Vagina (tissue), 2 donors: ENCODE data around the gene TMEM179. TPM values are rescaled to one million over a fixed set of nuclear protein-coding genes. Genes with fewer than 3 reads are reported as not detected.

Source experiments
- DNase-seq, 2 donors: peaks; one replicate each; pipeline ENCODE4 v3.0.0-alpha.2; 2017; ENCODE audit errors: extremely low spot score in 2 of 2
- H3K27ac ChIP-seq: fragments of 200-600 bp; sonication (generic); one replicate; pipeline ENCODE4 v1.5.1; 2019
- H3K27me3 ChIP-seq: fragments of 200-600 bp; sonication (generic); one replicate; pipeline ENCODE4 v1.5.1; 2019
- H3K36me3 ChIP-seq, 2 donors: fragments of 200-600 bp; sonication (generic); one replicate each; pipeline ENCODE4 v1.5.1; 2017 to 2019
- H3K4me1 ChIP-seq: fragments of 200-600 bp; sonication (generic); one replicate; pipeline ENCODE4 v1.5.1; 2019
- H3K4me3 ChIP-seq, 2 donors: fragments of 200-600 bp; sonication (generic); 1 replicate in 1 of 2; 2 replicates in 1 of 2; pipeline ENCODE4 v1.5.1; 2016 to 2019
- H3K9me3 ChIP-seq: fragments of 200-600 bp; sonication (generic); one replicate; pipeline ENCODE4 v1.5.1; 2019
- POLR2A ChIP-seq, 2 donors: fragments of 450-650 bp; IDR thresholded peaks; one replicate each; pipeline ENCODE4 v1.6.1; 2017; ENCODE audit warnings: antibody characterized with exemption in 2 of 2, mild to moderate bottlenecking in 2 of 2, moderate library complexity in 2 of 2
- POLR2AphosphoS5 ChIP-seq, 2 donors: sonication (generic); formaldehyde crosslinking; IDR thresholded peaks; one replicate each; pipeline ENCODE4 v1.9.0; 2017; ENCODE audit warnings: antibody characterized with exemption in 2 of 2, mild to moderate bottlenecking in 2 of 2, low read depth in 1 of 2; ENCODE audit not compliant: insufficient read depth in 1 of 2
- intact Hi-C: fragments of 100-400 bp; cut with DNase I; formaldehyde crosslinking; loops from one replicate; pipeline ENCODE4 v1.15.1; 2023
- total RNA-seq: library from RNA; depleted of rRNA; stranded (reverse); fragments of >200 nt; gene quantifications from one replicate; pipeline ENCODE4 v1.2.3, GENCODE V29; 2016
- TF ChIP-seq, protein P1 (sequence below), 3 experiments: fragments of 450-650 bp in 2 of 3; fragments of 200-600 bp in 1 of 3; sonication (generic) in 1 of 3; IDR thresholded peaks; one replicate each; pipeline ENCODE4 v1.5.1; 2017 to 2019; ENCODE audit warnings: antibody characterized with exemption in 3 of 3, mild to moderate bottlenecking in 2 of 3, moderate library complexity in 2 of 3

The TMEM179 gene
- total RNA-seq, 1 donor from 2014 or later = 7.9 TPM

GRCh38 chr14:104558231-104559027 is 46.1 kb downstream of the TMEM179 start:
- DNase-seq = no peak

GRCh38 chr14:104557766-104558165 is 46.8 kb downstream of the TMEM179 start:
- intact Hi-C loops = no loop called here
- Histone ChIP-seq H3K27ac (no peak overlapping the region), H3K27me3 (no peaks in the 10 kb centered on the region), H3K4me1 (no peaks in the 10 kb centered on the region), H3K4me3 (no peak overlapping the region), H3K36me3 (no peaks in the 10 kb centered on the region), H3K9me3 (no peaks in the 10 kb centered on the region)
- TF ChIP-seq, protein P1, sequence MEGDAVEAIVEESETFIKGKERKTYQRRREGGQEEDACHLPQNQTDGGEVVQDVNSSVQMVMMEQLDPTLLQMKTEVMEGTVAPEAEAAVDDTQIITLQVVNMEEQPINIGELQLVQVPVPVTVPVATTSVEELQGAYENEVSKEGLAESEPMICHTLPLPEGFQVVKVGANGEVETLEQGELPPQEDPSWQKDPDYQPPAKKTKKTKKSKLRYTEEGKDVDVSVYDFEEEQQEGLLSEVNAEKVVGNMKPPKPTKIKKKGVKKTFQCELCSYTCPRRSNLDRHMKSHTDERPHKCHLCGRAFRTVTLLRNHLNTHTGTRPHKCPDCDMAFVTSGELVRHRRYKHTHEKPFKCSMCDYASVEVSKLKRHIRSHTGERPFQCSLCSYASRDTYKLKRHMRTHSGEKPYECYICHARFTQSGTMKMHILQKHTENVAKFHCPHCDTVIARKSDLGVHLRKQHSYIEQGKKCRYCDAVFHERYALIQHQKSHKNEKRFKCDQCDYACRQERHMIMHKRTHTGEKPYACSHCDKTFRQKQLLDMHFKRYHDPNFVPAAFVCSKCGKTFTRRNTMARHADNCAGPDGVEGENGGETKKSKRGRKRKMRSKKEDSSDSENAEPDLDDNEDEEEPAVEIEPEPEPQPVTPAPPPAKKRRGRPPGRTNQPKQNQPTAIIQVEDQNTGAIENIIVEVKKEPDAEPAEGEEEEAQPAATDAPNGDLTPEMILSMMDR (IDR thresholded peaks at IDR 0.05) = no peak
- TF ChIP-seq POLR2AphosphoS5 (IDR thresholded peaks at IDR 0.05; ENCODE audit: insufficient read depth in 1 of 2, low read depth in 1 of 2) (no peak), POLR2A (IDR thresholded peaks at IDR 0.05) (no peak)
- DNase-seq = no peak

More at GRCh38 chr14:104558231-104559027, 46.1 kb downstream of the TMEM179 start:
- Histone ChIP-seq H3K36me3 (no peaks in the 10 kb centered on the region), H3K4me3 (no peak overlapping the region), H3K27me3 (no peaks in the 10 kb centered on the region), H3K9me3 (no peaks in the 10 kb centered on the region), H3K27ac (no peak overlapping the region), H3K4me1 (peaks cover 2% of the 10 kb centered on the region)
- TF ChIP-seq, protein P1 (IDR thresholded peaks at IDR 0.05) = no peak
- TF ChIP-seq POLR2AphosphoS5 (IDR thresholded peaks at IDR 0.05; ENCODE audit: insufficient read depth in 1 of 2, low read depth in 1 of 2) (no peak), POLR2A (IDR thresholded peaks at IDR 0.05) (no peak)
- intact Hi-C loops = no loop called here

- H3K27ac ChIP-seq = no peak overlapping the region
- H3K4me1 ChIP-seq = no peaks in the 10 kb centered on the region
- intact Hi-C loops = no loop called here
- H3K4me3 ChIP-seq = no peak overlapping the region
- H3K27me3 ChIP-seq = no peaks in the 10 kb centered on the region
- H3K36me3 ChIP-seq = no peaks in the 10 kb centered on the region
- H3K9me3 ChIP-seq = no peaks in the 10 kb centered on the region
- TF ChIP-seq, protein P1 (IDR thresholded peaks at IDR 0.05) = no peak
- TF ChIP-seq POLR2AphosphoS5 (IDR thresholded peaks at IDR 0.05; ENCODE audit: insufficient read depth in 1 of 2, low read depth in 1 of 2) (no peak), POLR2A (IDR thresholded peaks at IDR 0.05) (no peak)
- DNase-seq = no peak
Measured at GRCh38 chr14:104557086-104557485, 47.5 kb downstream of the TMEM179 start.

DNA sequence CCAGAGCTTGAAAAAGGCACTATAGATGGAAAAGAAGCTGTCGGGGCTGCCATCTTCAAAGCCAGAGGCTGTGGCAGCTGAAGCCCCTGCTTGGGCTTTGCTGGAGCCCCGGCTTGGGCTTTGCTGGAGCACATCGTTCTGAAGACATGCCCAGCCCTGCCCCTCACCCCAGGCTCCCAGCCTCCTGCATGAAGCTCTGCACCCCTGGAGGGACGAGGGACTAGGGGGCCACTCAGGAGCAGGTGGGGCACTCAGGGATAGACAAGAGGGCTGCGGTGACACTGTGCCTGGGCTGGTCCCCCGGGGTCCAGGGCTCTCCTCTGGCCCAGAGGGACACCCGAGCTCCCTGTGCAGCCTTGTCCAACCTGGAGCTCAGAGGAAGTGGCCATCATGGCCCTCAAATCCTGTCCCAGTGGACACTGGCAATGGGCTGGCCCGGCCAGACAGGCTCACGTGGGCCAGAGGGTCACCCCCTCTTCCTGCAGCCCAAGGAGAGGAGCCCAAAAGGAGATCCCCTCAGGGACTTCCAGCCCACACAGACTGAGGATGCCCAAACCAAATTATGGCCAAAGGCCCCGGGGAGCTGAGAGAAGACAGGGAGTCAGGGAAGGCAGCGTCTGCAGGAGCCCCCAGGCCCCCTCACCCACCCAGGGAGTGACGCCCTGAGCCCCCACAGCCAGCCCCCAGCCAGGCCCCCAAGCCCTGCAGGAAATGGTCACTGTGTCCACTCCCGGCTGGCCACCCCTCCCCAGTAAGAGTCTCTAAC is 48.1 kb downstream of the TMEM179 start:
- no peak for DNase-seq
- TF ChIP-seq POLR2A (IDR thresholded peaks at IDR 0.05) (no peak), POLR2AphosphoS5 (IDR thresholded peaks at IDR 0.05; ENCODE audit: insufficient read depth in 1 of 2, low read depth in 1 of 2) (no peak)
- TF ChIP-seq, protein P1 (IDR thresholded peaks at IDR 0.05) = no peak
- H3K27me3 ChIP-seq = no peaks in the 10 kb centered on the region
- intact Hi-C loops = no loop called here
- no peaks in the 10 kb centered on the region for H3K36me3 ChIP-seq
- no peak overlapping the region for H3K4me3 ChIP-seq
- H3K4me1 ChIP-seq = no peaks in the 10 kb centered on the region
- no peak overlapping the region for H3K27ac ChIP-seq
- H3K9me3 ChIP-seq = no peaks in the 10 kb centered on the region
